Esophagus muscularis mucosa (tissue), 4 donors: ENCODE measurements around the gene CHPT1. TPM values are rescaled to one million over a fixed set of nuclear protein-coding genes. Genes with fewer than 3 reads are reported as not detected.

ENCODE experiments used
- DNase-seq: peaks from one replicate; pipeline ENCODE4 v3.0.0-alpha.2; 2017; ENCODE audit errors: extremely low spot score
- H3K27ac ChIP-seq, 4 donors: fragments of 200-600 bp; sonication (generic); replicated peaks in 1 of 4; 1 replicate in 3 of 4; 2 replicates in 1 of 4; pipeline ENCODE4 v1.5.1; 2016 to 2019; ENCODE audit warnings: mild to moderate bottlenecking in 1 of 4
- H3K27me3 ChIP-seq, 4 donors: fragments of 200-600 bp; sonication (generic); one replicate each; pipeline versions ENCODE4 v1.5.1 to v1.6.0; 2016 to 2019
- H3K36me3 ChIP-seq, 4 donors: fragments of 200-600 bp; sonication (generic); one replicate each; pipeline ENCODE4 v1.5.1; 2016 to 2019
- H3K4me1 ChIP-seq, 4 donors: fragments of 200-600 bp; sonication (generic); one replicate each; pipeline ENCODE4 v1.5.1; 2016 to 2019
- H3K4me3 ChIP-seq, 4 donors: fragments of 200-600 bp; sonication (generic); 1 replicate in 2 of 4; 2 replicates in 2 of 4; pipeline ENCODE4 v1.5.1; 2016 to 2019; ENCODE audit warnings: mild to moderate bottlenecking in 4 of 4, moderate library complexity in 1 of 4
- H3K9me3 ChIP-seq, 4 donors: fragments of 200-600 bp; sonication (generic); 1 replicate in 3 of 4; 2 replicates in 1 of 4; pipeline ENCODE4 v1.5.1; 2016 to 2019
- CTCF ChIP-seq, 3 experiments: fragments of 200-600 bp in 2 of 3; fragments of 450-650 bp in 1 of 3; sonication (generic) in 2 of 3; IDR thresholded peaks; one replicate each; pipeline ENCODE4 v1.5.1; 2017 to 2019; ENCODE audit warnings: antibody characterized with exemption in 3 of 3, mild to moderate bottlenecking in 2 of 3, moderate library complexity in 1 of 3
- EP300 ChIP-seq: sonication (generic); formaldehyde crosslinking; IDR thresholded peaks from one replicate; pipeline ENCODE4 v1.6.1; 2017; ENCODE audit warnings: antibody characterized with exemption
- POLR2A ChIP-seq: fragments of 450-650 bp; IDR thresholded peaks from one replicate; pipeline ENCODE4 v1.6.1; 2017; ENCODE audit warnings: antibody characterized with exemption, moderate library complexity, mild to moderate bottlenecking, low read depth
- POLR2AphosphoS5 ChIP-seq, 2 donors: sonication (generic); formaldehyde crosslinking; IDR thresholded peaks; one replicate each; pipeline ENCODE4 v1.6.1; 2017; ENCODE audit warnings: antibody characterized with exemption in 2 of 2
- WGBS: methylation state at CpG from one replicate; pipeline ENCODE4 v1.1.5; 2018; 5-methylcytosine and 5-hydroxymethylcytosine counted together
- intact Hi-C: fragments of 100-400 bp; cut with DNase I; formaldehyde crosslinking; loops from one replicate; pipeline ENCODE4 v1.15.1; 2023
- total RNA-seq, 4 donors: library from RNA; depleted of rRNA; stranded (reverse); fragments of >200 nt; gene quantifications; one replicate each; pipeline versions ENCODE4 v1.1.0 to v1.2.1, GENCODE V29; 2016

Gene CHPT1
- total RNA-seq, 4 donors from 2014 or later = 57.5 to 180 (median 83.8) TPM

- 79% methylated on average over 2 of the region's 2 CpGs for WGBS
- intact Hi-C loops = no loop called here
- H3K36me3 ChIP-seq = no peaks in the 10 kb centered on the region
Measured at GRCh38 chr12:101694297-101694848, 3.1 kb upstream of the CHPT1 start.

DNA sequence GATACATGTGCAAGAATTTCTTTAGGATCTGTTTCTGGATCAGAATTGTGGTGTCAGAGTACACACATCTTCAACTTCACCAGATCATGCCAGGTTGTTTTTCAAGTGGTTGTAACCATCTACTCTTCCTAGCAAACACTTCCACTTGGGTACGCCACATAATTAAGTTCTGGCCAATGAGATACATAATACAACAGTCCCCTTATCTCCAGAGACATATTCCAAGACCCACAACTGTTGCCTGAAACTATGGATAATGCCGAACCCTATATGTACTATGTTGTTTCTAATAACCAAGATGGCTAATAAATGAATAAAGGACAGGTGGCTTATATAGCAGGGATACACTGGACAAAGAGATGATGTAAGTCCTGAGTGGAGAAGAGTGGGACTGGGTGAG is 2.5 kb upstream of the CHPT1 start:
- Histone ChIP-seq H3K4me3 (no peak overlapping the region), H3K36me3 (no peaks in the 10 kb centered on the region), H3K4me1 (peaks cover 29 to 37% (median 32%) of the 10 kb centered on the region in 4 donors), H3K27me3 (no peaks in the 10 kb centered on the region), H3K9me3 (no peaks in the 10 kb centered on the region), H3K27ac (peak overlapping the region in 1 of 4 donors; percentile 97)
- TF ChIP-seq POLR2AphosphoS5 (IDR thresholded peaks at IDR 0.05) (no peak), CTCF (IDR thresholded peaks at IDR 0.05) (no peak), EP300 (no peak), POLR2A (no peak)
- intact Hi-C loops = loop anchor here (5.0 kb wide), 1 partner anchor 367 kb away; the partner anchor contains the start of gene WASHC3
- DNase-seq = no peak
- 97% methylated on average over 2 of the region's 2 CpGs for WGBS

More at GRCh38 chr12:101694297-101694848, 3.1 kb upstream of the CHPT1 start:
- DNase-seq = no peak
- Histone ChIP-seq H3K4me3 (no peak overlapping the region), H3K4me1 (peaks cover 22 to 31% (median 27%) of the 10 kb centered on the region in 4 donors), H3K27ac (no peak overlapping the region), H3K9me3 (no peaks in the 10 kb centered on the region), H3K27me3 (no peaks in the 10 kb centered on the region)
- TF ChIP-seq POLR2A (no peak), EP300 (no peak), POLR2AphosphoS5 (IDR thresholded peaks at IDR 0.05) (no peak), CTCF (IDR thresholded peaks at IDR 0.05) (no peak)

DNA sequence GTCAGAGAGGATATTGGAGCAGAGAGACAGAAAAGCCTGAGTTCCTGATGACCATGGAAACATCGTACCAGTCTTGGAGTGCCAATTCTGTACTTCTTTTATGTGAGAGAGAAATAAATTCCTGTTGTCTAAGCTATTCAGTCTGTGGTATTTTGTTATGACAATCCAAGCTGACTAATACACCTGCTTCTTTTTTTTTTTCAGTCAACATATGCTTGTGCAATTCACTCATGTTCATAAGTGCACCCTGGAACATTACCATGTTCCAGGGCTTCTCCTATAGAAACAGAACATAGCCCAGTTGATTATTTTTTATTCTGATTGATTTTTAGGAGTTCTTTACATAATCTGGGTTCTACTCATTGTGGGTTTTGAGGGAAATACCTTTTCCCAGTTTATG is 1.7 kb upstream of the CHPT1 start:
- intact Hi-C loops = loop anchor here (2.0 to 5.0 kb wide), 2 partner anchors 135 to 367 kb away; partner anchors contain the start of genes GNPTAB and WASHC3
- Histone ChIP-seq H3K4me3 (no peak overlapping the region), H3K27ac (peak overlapping the region; percentile 89 to 97 (median 96)), H3K4me1 (peaks cover 34 to 44% (median 40%) of the 10 kb centered on the region in 4 donors), H3K27me3 (no peaks in the 10 kb centered on the region), H3K36me3 (no peaks in the 10 kb centered on the region), H3K9me3 (no peaks in the 10 kb centered on the region)
- DNase-seq = no peak
- TF ChIP-seq CTCF (IDR thresholded peaks at IDR 0.05) (no peak), POLR2AphosphoS5 (IDR thresholded peaks at IDR 0.05) (no peak)
- WGBS = 65% methylated on average over 1 of the region's 1 CpG

- no peaks in the 10 kb centered on the region for H3K27me3 ChIP-seq
- WGBS = 32% methylated on average over 17 of the region's 18 CpGs
- H3K36me3 ChIP-seq = no peaks in the 10 kb centered on the region
- peaks cover 42 to 52% (median 48%) of the 10 kb centered on the region in 4 donors for H3K4me1 ChIP-seq
- TF ChIP-seq CTCF (IDR thresholded peaks at IDR 0.05) (no peak), POLR2AphosphoS5 (IDR thresholded peaks at IDR 0.05) (peak in 1 of 2 donors; percentile 66)
- DNase-seq = no peak
- H3K4me3 ChIP-seq = peak overlapping the region; percentile 70 to 94 (median 90)
- peak overlapping the region; percentile 89 to 97 (median 96) for H3K27ac ChIP-seq
- intact Hi-C loops = loop anchor here (2.0 to 5.0 kb wide), 2 partner anchors 134 to 366 kb away; partner anchors contain the start of genes GNPTAB and WASHC3
- H3K9me3 ChIP-seq = no peaks in the 10 kb centered on the region
Measured at GRCh38 chr12:101696251-101697196, 916 bp upstream of the CHPT1 start.
